CD4-positive, alpha-beta T cell treated with Interferon gamma for 1 hour (primary cell): ENCODE measurements around the gene NEMP1.
"Not testable (repeated sequence)": the region's sequence is repeated elsewhere in the genome, so short reads cannot be mapped to it uniquely, and the experiment has no call there.

Source experiments
- DNase-seq: peaks from one replicate; pipeline ENCODE4 v3.0.0-alpha.2; 2020

NEMP1 gene

GRCh38 chr12:57025196-57025595, 53.4 kb downstream of the NEMP1 start:
- no peak for DNase-seq

- DNase-seq: not testable (repeated sequence)
Observed at GRCh38 chr12:57022324-57022723, 56.3 kb downstream of the NEMP1 start.

DNA sequence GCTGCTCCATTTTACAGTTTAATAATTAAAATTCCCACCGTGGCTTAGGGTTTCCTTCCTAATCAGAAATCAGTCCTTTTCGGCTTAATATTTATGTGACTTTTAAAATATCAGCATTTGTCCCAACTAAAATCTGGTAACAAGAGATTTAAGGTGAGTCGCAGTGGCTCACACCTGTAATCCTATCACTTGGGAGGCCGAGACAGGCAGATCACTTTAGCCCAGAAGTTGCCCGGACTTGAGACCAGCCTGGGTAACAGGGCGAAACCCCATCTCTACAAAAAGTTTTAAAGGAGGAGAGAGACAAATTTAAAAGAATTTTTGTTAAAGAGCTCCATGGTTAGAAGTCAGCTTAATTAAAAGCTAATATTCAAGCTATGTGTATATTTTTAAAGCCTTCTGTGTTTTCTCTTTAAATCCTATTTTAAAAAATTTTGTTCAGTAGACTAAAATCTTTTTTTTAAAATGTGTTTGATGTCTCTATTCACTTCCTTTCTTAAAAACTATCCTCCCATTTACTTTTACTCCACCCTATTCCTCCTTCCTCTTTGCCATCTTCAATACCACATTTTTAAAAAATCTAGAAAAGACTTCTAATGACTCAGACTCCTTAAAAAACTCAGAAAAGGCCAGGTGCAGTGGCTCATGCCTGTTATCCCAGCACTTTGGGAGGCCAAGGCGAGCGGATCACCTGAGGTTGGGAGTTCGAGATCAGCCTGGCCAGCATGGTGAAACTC, 58.4 kb downstream of the NEMP1 start:
- DNase-seq: no peak

DNA sequence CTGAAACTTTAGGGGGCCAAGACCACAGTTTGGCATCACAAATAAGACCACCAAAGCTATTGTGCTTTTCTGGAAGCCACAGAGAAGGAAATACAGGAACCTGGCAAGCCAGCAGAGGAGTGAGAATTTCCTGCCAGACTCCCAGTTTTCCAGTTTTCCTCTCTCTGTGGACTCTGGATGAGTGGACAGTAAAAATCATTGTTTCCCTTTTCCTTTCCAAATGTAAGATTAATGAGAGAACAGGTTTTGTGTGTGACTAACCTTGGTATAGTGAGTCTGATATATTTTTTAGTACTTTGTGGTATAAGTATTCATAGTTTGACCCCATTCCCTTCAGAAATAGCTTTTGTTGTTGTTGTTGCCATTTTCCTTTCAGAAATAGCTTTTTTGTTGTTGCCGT, 59.7 kb downstream of the NEMP1 start:
- DNase-seq: no peak

DNA sequence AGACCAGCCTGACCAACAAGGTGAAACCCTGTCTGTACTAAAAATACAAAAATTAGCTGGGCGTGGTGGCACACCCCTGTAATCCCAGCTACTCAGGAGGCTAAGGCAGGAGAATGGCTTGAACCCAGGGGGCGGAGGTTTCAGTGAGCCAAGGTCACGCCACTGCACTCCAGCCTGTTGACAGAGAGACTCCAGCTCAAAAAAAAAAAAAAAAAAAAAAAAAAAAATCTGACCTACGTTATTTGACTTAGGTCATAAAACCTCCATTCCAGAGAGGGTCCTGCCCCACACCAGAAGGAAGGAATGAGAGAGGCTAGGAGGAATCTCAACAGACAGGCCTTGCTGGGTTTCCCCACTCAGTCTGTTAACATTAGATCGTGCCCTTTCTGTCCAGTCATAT, 60.2 kb downstream of the NEMP1 start:
- not testable (repeated sequence) for DNase-seq

DNA sequence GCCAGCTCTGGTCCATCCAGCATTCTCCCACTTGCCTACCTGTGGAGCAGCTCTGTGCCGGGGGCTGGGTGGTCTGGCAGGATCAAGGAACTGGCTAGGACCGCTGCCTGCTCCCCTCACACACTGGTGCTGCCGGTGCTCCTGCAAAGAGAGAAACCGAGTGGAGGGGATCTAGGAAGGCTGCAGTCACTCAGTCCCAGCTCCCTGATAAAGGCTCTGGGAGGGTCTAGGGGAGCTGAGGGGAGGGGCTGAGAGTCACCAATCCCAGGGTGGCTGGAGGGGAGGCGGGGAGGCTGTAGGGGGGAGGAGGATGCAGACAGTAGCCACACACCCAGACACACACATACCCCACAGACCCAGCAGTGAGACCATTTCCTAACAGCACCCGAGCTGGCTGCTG, 62.2 kb downstream of the NEMP1 start, which contains the start of gene TAC3:
Gene TAC3, minus strand, starts transcription at position 182 of the 400 bp plus-strand sequence. CDS start 732 bp downstream, outside the sequence.
- no peak for DNase-seq

- DNase-seq: no peak
Observed at GRCh38 chr12:57012600-57013465, 65.8 kb downstream of the NEMP1 start.

DNA sequence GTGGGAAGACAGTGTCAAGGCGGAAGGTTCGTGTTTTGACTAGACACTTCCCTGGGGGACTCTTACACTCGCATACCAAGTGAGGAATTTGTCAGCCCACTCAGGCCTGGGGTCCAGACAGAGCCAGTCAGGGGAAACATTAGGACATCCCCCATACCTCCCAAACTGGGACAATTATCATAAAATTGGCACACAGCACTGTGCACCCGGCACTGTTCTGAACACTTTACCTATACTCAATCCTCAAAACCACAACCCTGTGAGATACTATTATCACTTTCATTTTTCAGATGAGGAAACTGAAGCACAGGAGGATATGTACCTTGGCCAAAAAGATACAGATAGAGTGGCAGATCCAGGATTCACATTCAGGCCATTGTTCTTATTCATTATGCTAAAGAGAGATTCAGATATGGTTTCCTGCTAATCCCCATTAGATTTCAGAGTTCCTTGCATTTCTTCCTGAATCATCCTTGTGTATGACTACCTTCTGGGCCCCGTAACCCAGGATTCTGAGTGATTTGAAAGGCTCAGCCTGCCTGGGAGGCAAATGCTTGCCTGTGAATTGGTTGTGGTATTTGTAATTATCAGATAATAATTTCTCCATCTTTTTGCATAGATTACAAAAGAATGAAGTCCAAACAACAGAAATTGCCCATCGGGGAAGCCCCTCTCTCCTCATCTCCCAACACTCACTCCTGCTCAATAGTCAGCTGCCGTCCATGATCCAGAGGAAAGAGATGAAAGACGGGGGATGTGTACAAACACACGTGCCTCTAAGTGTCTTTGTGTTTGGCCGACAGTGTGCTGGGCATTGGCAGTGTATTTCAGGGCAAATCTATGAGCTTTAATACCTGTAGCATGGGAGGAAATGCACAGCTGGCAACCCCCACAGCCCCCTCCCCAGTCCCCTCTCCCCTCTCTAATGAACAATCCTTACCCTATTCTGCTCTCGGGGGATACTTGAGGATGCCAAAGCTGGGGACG, 66.9 kb downstream of the NEMP1 start:
- DNase-seq: no peak

GRCh38 chr12:57010627-57011247, 67.9 kb downstream of the NEMP1 start:
- DNase-seq: no peak

DNA sequence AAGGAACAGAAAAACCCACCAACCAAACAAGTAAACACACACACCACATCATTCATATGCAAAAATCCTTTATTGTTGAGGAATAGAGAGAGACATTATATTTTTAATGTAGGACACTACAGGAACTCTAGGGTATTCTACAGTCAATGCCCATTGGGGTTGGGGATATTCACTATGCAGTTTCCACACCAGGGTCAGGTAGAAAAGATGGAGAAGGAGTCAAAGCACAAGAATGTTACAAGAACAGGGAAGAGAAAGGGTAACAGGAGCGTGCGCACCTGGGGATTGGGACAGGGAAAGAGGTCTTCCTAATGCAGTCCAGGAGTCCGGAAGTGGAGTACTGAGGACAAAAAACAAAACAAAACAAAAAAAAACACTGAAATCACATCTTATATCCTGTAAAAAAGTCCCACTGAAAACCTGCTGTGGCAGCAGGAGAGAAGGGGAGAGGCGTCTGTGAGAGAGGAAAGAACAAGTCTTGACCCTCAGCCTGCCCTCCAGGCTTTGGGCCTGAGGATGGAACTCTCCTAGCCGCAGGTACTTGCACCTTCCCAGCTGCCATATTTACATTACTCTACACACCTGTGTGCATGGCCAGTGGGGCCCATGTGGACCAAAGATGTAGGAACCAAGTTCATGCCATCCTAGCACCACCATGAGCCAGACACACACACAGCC, 68.5 kb downstream of the NEMP1 start:
- DNase-seq: no peak

DNA sequence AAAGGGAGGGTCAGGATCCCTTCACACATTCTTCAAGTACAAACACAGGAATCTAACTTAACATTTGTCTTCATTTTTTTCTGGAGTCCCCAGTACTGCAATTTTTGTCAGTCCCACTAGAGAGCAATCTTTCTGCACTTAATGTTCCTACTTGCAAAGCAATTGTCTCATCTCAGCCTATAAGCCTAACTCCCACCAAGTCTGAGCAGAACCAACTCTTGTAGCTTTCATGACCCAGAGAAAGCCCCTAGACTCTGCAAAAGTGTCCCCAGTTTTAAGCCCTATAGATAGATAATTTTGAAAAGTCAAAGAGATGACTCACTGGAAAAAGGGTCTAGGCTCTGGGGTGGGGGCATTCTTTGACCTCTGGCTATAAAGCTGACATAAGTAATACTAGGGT, 70.4 kb downstream of the NEMP1 start:
- DNase-seq: no peak

DNA sequence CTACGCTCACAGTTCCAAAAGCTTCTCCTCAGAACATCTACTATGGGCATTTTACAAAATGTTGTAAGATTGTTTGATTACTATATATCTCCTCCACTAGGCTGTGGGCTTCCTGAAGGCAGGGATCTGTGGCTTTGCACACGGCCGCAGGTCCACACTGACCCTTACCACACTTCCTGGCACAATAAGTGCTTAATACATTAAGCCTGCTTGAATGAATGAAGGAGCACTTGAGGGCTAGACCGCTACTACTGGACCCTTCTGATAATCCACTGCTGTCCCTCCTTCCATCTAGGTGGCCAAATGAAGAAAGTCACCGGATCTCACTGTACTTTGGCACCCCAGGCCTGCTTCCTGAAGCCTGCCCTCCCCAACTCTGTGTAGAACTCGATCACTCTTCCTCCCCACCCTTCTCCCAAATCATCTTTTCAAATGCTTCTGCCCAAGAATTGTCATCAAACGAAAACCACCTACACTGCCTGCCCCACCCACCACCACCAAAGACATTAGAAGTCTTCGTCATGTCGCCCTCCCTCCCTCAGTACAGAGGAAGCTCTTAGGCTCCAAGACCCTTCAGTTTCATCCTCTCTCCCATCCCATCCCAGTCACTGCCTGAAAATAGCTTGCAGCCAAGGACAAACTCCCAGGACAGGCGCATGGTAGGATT, 71.6 kb downstream of the NEMP1 start:
- DNase-seq: no peak

GRCh38 chr12:57005980-57006808, 72.4 kb downstream of the NEMP1 start, which contains the start of gene ZBTB39:
TSS of gene ZBTB39 (minus strand) at chr12:57006546. CDS start at chr12:57004917, 1,629 bp downstream.
- DNase-seq: peak; percentile 62
